Omental fat pad (tissue), 4 donors: Measurements from ENCODE around the gene CLIP1. TPM values are rescaled to one million over a fixed set of nuclear protein-coding genes. Genes with fewer than 3 reads are reported as not detected.

Source experiments
- ATAC-seq: fragments of 150-250 bp; one replicate; pipeline ENCODE4 v1.9.1; 2016; ENCODE audit warnings: mild to moderate bottlenecking, moderate library complexity; ENCODE audit not compliant: low FRiP score
- DNase-seq: peaks from one replicate; pipeline ENCODE4 v3.0.0-alpha.2; 2019; ENCODE audit warnings: low spot score
- total RNA-seq, 4 donors: library from RNA; depleted of rRNA; stranded (reverse); fragments of >200 nt; gene quantifications; one replicate each; pipeline ENCODE4 v1.1.0, GENCODE V29; 2016
- TF ChIP-seq, protein P1 (sequence below), 3 donors: fragments of 450-650 bp; IDR thresholded peaks; one replicate each; pipeline ENCODE4 v1.5.1; 2016 to 2017; ENCODE audit warnings: antibody characterized with exemption in 3 of 3, mild to moderate bottlenecking in 3 of 3, moderate library complexity in 2 of 3

The CLIP1 gene
- total RNA-seq, 4 donors from 2014 or later, result 72.8 to 189 (median 91.7) TPM

DNA sequence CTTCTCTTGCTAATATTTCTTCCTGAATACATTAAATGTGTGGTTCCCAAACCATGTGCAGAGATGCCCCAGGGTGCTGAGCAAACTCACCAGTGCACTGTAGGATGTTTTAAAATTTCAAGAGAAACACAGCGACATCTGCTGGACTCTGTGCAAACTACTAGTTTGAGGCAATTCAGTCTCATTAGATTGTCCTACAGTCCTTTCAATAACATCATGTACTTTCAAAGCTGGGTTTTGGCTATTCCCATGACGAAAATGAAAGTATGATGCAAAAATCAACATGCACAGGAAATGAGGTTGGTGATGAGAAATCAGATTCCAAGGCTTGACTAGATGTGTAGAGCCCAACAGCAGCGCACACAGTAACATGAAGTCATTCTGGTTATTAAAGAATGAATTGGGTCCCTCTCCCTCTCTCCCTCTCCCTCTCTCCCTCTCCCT lies 66.3 kb downstream of the CLIP1 start:
- ATAC-seq, result peak; percentile 71
- DNase-seq, result no peak
- TF ChIP-seq, protein P1, sequence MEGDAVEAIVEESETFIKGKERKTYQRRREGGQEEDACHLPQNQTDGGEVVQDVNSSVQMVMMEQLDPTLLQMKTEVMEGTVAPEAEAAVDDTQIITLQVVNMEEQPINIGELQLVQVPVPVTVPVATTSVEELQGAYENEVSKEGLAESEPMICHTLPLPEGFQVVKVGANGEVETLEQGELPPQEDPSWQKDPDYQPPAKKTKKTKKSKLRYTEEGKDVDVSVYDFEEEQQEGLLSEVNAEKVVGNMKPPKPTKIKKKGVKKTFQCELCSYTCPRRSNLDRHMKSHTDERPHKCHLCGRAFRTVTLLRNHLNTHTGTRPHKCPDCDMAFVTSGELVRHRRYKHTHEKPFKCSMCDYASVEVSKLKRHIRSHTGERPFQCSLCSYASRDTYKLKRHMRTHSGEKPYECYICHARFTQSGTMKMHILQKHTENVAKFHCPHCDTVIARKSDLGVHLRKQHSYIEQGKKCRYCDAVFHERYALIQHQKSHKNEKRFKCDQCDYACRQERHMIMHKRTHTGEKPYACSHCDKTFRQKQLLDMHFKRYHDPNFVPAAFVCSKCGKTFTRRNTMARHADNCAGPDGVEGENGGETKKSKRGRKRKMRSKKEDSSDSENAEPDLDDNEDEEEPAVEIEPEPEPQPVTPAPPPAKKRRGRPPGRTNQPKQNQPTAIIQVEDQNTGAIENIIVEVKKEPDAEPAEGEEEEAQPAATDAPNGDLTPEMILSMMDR (IDR thresholded peaks at IDR 0.05), result no peak

DNA sequence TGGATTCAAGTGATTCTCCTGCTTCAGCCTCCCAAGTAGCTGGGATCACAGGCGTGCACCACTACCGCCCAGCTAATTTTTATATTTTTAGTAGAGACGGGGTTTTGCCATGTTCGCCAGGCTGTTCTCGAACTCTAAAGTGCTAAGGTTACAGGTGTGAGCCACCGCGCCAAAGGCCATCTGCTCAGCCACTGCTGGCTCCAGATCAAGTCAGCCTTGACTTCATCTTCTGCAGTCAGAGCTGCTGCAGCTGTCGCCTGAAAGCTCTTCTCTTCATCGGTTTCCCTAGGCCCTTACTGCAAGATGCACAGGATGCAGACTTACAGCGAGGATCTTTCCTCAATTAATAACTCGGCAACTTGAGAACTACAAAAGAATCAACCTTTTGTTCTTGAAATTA lies 66.8 kb downstream of the CLIP1 start:
- TF ChIP-seq, protein P1 (IDR thresholded peaks at IDR 0.05), result no peak
- ATAC-seq (no peak), DNase-seq (no peak)

DNA sequence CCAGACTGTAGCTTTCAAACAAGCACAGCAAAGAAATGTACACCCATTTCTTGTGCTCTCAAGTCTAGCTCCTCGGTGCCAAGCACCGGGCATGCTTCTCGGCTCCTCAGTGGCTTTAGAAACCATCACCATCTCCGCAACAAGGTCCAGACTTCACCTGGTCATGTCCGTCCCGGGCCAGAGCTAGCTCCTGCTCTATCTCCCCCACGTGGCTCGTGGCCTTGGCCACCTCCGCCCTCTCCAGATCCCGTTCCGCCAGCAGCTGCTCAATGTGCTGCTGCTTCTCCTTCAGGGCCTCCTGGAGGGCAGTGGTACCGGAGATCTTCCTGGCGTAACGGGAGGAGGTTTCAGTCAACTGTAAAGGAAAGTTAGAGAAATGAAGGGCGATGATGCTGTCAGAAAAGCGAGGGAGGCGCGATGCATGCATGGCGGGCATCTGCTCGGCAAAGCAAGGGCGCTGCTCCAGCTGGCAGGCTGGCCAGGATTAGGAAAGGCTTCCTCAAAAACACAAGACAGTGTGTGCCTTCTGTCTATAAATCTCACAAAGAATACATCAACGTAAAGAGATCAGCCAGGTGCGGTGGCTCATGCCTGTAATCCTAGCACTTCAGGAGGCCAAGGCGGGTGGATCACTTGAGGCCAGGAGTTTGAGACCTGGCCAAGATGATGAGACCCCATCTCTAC lies 67.4 kb downstream of the CLIP1 start:
- ATAC-seq, result no peak

DNA sequence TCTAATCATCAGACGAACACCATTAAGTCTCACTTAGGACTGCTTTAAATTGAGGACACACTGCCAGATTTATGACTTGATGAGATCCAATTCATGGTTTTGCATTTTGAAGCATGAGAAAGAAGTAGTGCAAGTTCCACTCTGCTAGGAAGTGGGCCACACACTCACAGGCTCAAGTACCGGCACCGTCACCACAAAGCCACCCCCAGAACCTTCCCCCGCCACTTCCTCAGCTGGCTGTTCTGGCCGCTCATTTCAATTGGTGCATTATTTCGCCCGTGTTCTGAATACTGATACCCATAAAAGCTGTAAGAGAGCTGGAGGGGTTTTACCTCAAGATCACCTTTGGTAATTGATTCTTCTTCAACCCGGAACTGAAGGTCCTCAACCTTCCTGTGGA lies 70.1 kb downstream of the CLIP1 start:
- DNase-seq, result no peak
- ATAC-seq, result no peak
- TF ChIP-seq, protein P1 (IDR thresholded peaks at IDR 0.05), result no peak

More for the DNA sequence above, 67.4 kb downstream of the CLIP1 start:
- DNase-seq, result no peak
- TF ChIP-seq, protein P1 (IDR thresholded peaks at IDR 0.05), result no peak

DNA sequence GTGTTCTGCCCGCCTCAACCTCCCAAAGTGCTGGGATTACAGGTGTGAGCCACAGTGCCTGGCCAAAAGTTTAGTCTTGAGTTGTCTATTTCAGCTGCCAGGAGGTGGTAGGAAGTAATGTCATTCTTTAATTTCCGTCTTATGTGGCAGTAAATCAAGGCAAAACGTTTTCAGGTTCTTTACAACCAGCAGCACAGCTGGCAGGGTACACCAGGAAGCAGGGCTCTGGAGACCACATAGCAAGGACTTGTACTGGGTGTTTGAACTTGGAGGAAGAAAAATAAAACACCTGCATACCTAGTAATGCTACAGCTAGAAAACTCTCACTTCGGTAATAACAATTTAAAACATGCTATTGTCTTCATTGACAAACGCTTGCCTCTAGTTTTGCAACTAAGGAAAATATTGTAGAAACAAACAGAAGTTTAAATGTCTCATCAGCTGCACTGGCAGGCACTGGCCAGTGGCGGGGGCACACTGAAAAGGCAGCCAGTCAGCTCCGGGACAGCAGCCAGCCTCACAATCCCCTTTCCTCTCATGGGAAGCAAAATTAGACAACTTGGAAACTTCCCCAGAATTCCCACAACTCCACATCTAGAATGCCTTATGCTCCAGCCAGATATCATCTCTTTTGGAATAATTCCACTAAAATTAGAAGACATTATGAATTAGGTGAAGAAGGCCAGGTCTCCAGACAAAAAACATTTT lies 72.2 kb downstream of the CLIP1 start:
- TF ChIP-seq, protein P1 (IDR thresholded peaks at IDR 0.05), result no peak
- DNase-seq (no peak), ATAC-seq (no peak)

GRCh38 chr12:122349078-122349477 lies 73.4 kb downstream of the CLIP1 start:
- ATAC-seq (no peak), DNase-seq (no peak)
- TF ChIP-seq, protein P1 (IDR thresholded peaks at IDR 0.05), result no peak

DNA sequence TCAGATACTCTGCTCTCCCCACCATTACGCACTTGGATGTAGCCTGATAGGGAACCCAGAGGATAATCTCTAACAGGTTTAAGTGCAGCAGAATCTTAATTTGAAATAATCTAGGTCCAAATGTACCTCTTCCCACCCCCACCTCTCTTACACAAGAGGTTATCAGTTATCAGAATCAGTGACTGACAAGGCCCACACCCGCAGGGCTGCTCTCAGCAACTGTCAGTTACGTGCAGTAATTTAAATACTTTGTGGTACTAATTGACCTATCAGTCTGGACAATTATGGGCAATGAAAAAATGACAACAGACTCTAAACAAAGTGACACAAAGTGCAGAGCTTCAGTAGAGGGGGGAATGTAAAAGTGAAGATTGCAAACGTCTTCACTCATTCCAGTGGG lies 74.0 kb downstream of the CLIP1 start:
- ATAC-seq (no peak), DNase-seq (no peak)
- TF ChIP-seq, protein P1 (IDR thresholded peaks at IDR 0.05), result no peak
